Trophoblast cell (in vitro differentiated cells and primary cell): Measurements from ENCODE around the gene TCF12.

Source experiments
- DNase-seq, 2 donors: peaks; one replicate each; pipeline ENCODE4 v3.0.0-alpha.2; 2016
- H2AFZ ChIP-seq: 2 replicates; pipeline ENCODE4 v1.6.1; 2013; ENCODE audit warnings: low read length, moderate library complexity, mild to moderate bottlenecking; ENCODE audit not compliant: insufficient read depth, poor library complexity
- H2AK5ac ChIP-seq: 2 replicates; pipeline ENCODE4 v1.6.1; 2013; ENCODE audit warnings: mild to moderate bottlenecking, low read length
- H2BK120ac ChIP-seq: 2 replicates; pipeline ENCODE4 v1.6.1; 2013; ENCODE audit warnings: low read length, mild to moderate bottlenecking, moderate library complexity; ENCODE audit not compliant: insufficient read depth, poor library complexity
- H2BK12ac ChIP-seq: 2 replicates; pipeline ENCODE4 v1.6.1; 2013; ENCODE audit warnings: mild to moderate bottlenecking, low read length, moderate library complexity
- H2BK5ac ChIP-seq: 2 replicates; pipeline ENCODE4 v1.6.1; 2013; ENCODE audit warnings: low read length, low read depth, moderate library complexity, mild to moderate bottlenecking; ENCODE audit not compliant: poor library complexity
- H3K14ac ChIP-seq: 2 replicates; pipeline ENCODE4 v1.6.1; 2013; ENCODE audit warnings: mild to moderate bottlenecking, low read length
- H3K18ac ChIP-seq: 2 replicates; pipeline ENCODE4 v1.6.1; 2013; ENCODE audit warnings: mild to moderate bottlenecking, low read length
- H3K23ac ChIP-seq: 2 replicates; pipeline ENCODE4 v1.6.1; 2013; ENCODE audit warnings: low read length
- H3K27ac ChIP-seq: 2 replicates; pipeline ENCODE4 v1.5.1; 2013; ENCODE audit warnings: low read depth, mild to moderate bottlenecking, inconsistent platforms, low read length, moderate library complexity
- H3K27me3 ChIP-seq: 2 replicates; pipeline ENCODE4 v1.6.1; 2013; ENCODE audit warnings: inconsistent platforms, mild to moderate bottlenecking, low read length, moderate library complexity; ENCODE audit not compliant: insufficient read depth
- H3K36me3 ChIP-seq, 2 experiments: 1 replicate in 1 of 2; 2 replicates in 1 of 2; pipeline ENCODE4 v1.6.1; 2013; ENCODE audit warnings: low read length in 2 of 2, mild to moderate bottlenecking in 2 of 2, moderate library complexity in 1 of 2; ENCODE audit not compliant: insufficient read depth in 2 of 2, control insufficient read depth in 1 of 2
- H3K4ac ChIP-seq: 2 replicates; pipeline ENCODE4 v1.6.1; 2013; ENCODE audit warnings: low read depth, mild to moderate bottlenecking, low read length, moderate library complexity
- H3K4me1 ChIP-seq, 2 experiments: 1 replicate in 1 of 2; 2 replicates in 1 of 2; pipeline ENCODE4 v1.6.1; 2013; ENCODE audit warnings: low read length in 2 of 2, mild to moderate bottlenecking in 2 of 2, moderate library complexity in 1 of 2; ENCODE audit not compliant: insufficient read depth in 2 of 2, control insufficient read depth in 1 of 2
- H3K4me2 ChIP-seq: 2 replicates; pipeline ENCODE4 v1.6.1; 2013; ENCODE audit warnings: inconsistent platforms, mild to moderate bottlenecking, low read length, moderate library complexity
- H3K4me3 ChIP-seq: 2 replicates; pipeline ENCODE4 v1.5.1; 2013; ENCODE audit warnings: mild to moderate bottlenecking, low read depth, low read length, inconsistent platforms
- H3K79me1 ChIP-seq: one replicate; pipeline ENCODE4 v1.6.1; 2013; ENCODE audit warnings: low read length
- H3K79me2 ChIP-seq: 2 replicates; pipeline ENCODE4 v1.6.1; 2013; ENCODE audit warnings: low read length, mild to moderate bottlenecking; ENCODE audit not compliant: control insufficient read depth, insufficient read depth, poor library complexity
- H3K9ac ChIP-seq: 2 replicates; pipeline ENCODE4 v1.6.1; 2013; ENCODE audit warnings: mild to moderate bottlenecking, low read length
- H3K9me3 ChIP-seq: 2 replicates; pipeline ENCODE4 v1.6.1; 2013; ENCODE audit warnings: low read depth, mild to moderate bottlenecking, control low read depth, inconsistent platforms, low read length; ENCODE audit not compliant: insufficient read depth
- H4K12ac ChIP-seq: 2 replicates; pipeline ENCODE4 v1.6.1; 2013; ENCODE audit warnings: low read depth, mild to moderate bottlenecking, low read length, moderate library complexity
- H4K8ac ChIP-seq: 2 replicates; pipeline ENCODE4 v1.6.1; 2013; ENCODE audit warnings: low read depth, mild to moderate bottlenecking, low read length, moderate library complexity
- H4K91ac ChIP-seq: one replicate; pipeline ENCODE4 v1.6.1; 2013; ENCODE audit warnings: low read depth, mild to moderate bottlenecking, low read length, moderate library complexity
- WGBS: extraction: QIAGEN DNeasy Blood & Tissue Kit; methylation state at CpG from one replicate; pipeline ENCODE4 v1.1.7; 2013; ENCODE audit warnings: missing lambda C conversion rate; ENCODE audit not compliant: insufficient read length, insufficient coverage; ENCODE audit errors: extremely low coverage; 5-methylcytosine and 5-hydroxymethylcytosine counted together

TCF12 gene

DNA sequence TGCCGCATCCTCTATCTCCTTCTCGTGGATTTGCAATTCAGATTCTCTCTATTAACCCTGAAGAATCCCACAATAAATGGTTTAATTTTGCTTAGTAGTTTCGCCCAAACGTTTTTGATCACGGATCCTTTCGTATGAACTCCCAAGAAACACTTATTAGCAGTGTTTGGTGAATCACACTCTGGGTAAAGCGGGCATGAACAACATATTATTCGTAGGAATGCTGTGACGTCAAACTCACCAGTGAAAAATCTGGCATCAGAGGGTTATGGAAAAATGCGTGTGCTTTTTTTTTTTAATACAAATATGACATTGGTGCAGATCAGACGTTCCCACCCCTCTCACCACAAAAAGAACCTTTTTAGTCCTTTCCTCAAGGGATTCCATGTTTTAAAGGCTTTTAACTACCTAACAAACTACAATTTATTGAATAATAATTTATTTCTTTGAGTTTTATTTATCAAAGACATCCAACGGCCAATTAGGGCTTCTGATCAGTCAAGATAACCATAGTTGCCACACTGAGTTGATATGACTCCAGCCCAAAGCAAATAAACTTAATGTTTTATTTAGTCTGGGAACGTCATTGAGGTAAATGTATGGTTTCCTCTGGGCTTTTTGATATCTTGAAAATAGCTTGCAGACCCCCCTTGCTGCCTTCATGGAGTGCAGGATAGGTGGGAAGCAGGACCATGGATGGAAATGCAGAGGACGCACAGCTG lies 412.3 kb downstream of the TCF12 start:
- Histone ChIP-seq H3K23ac (no peak overlapping the region), H4K91ac (no peak overlapping the region), H3K27me3 (no peaks in the 10 kb centered on the region), H3K9ac (no peak overlapping the region), H4K8ac (no peak overlapping the region), H3K4me1 (peaks cover 19 to 20% of the 10 kb centered on the region in 2 experiments), H3K9me3 (peaks cover 4% of the 10 kb centered on the region), H2BK12ac (no peak overlapping the region), H2AK5ac (no peak overlapping the region), H3K79me2 (no peaks in the 10 kb centered on the region), H3K27ac (no peak overlapping the region), H3K4me2 (no peak overlapping the region), H3K4ac (no peak overlapping the region), H3K36me3 (no peaks in the 10 kb centered on the region), H2AFZ (no peak overlapping the region), H3K18ac (no peak overlapping the region), H2BK5ac (no peak overlapping the region), H4K12ac (no peak overlapping the region), H3K14ac (no peak overlapping the region), H2BK120ac (no peak overlapping the region), H3K79me1 (peaks cover 2% of the 10 kb centered on the region), H3K4me3 (no peak overlapping the region)
- no CpG with 5 or more reads among the region's 14 CpGs for WGBS
- peak in 1 of 2 donors; percentile 43 for DNase-seq

DNA sequence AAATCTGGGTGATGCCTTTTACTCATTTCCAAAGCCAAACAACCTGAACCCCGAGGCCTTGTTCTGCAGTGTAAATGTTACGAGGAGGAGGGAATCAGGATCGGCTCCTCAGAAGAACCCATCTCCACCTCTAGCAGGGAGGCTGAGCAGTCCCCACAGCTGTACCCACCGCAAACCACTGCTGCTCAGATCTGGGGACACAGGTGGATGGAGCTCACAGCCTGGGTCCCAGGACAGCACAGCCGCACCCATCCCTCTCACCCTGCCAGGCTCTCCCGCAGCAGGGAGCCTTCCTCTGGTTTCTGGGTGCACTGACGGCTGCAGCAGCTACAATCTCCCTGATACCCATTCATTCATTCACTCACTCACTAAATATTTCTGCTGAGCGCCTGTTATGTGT lies 413.9 kb downstream of the TCF12 start:
- WGBS: no CpG with 5 or more reads among the region's 8 CpGs
- Histone ChIP-seq H2AFZ (no peak overlapping the region), H3K4me2 (no peak overlapping the region), H3K36me3 (no peaks in the 10 kb centered on the region), H3K27ac (no peak overlapping the region), H4K8ac (no peak overlapping the region), H3K23ac (no peak overlapping the region), H3K14ac (no peak overlapping the region), H3K4me3 (no peak overlapping the region), H2AK5ac (no peak overlapping the region), H3K27me3 (no peaks in the 10 kb centered on the region), H3K4me1 (peaks cover 20 to 22% of the 10 kb centered on the region in 2 experiments), H4K12ac (no peak overlapping the region), H2BK120ac (no peak overlapping the region), H2BK5ac (no peak overlapping the region), H2BK12ac (no peak overlapping the region), H3K79me2 (no peaks in the 10 kb centered on the region), H3K4ac (no peak overlapping the region), H3K79me1 (peaks cover 2% of the 10 kb centered on the region), H4K91ac (no peak overlapping the region), H3K9me3 (peaks cover 2% of the 10 kb centered on the region), H3K9ac (no peak overlapping the region), H3K18ac (no peak overlapping the region)
- DNase-seq: no peak

DNA sequence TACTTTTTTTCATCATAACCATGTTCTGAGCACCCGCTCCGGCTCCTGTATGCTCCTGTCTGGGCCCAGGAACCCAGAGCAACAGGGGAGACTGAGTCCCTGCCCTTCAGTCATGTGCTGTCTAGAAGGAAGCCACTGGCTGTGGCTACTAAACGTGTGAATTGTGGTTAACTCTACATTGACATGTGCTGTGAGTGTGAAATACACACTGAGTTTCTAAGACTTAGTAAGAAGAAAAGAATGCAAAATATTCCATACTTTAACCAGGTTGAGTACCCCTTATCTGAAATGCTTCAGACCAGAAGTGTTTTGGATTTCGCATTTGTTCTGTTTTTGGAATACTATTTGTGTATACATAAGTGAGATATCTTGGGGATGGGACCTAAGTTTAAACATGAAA lies 415.0 kb downstream of the TCF12 start:
- Histone ChIP-seq H2BK5ac (no peak overlapping the region), H3K4me2 (no peak overlapping the region), H3K4me1 (peaks cover 15 to 22% of the 10 kb centered on the region in 2 experiments), H4K91ac (no peak overlapping the region), H2AK5ac (no peak overlapping the region), H4K8ac (no peak overlapping the region), H3K14ac (no peak overlapping the region), H3K23ac (no peak overlapping the region), H4K12ac (no peak overlapping the region), H3K4me3 (no peak overlapping the region), H2AFZ (no peak overlapping the region), H2BK120ac (no peak overlapping the region), H3K27me3 (no peaks in the 10 kb centered on the region), H3K9ac (no peak overlapping the region), H3K18ac (no peak overlapping the region), H3K9me3 (peaks cover 2% of the 10 kb centered on the region), H3K36me3 (no peaks in the 10 kb centered on the region), H2BK12ac (no peak overlapping the region), H3K27ac (no peak overlapping the region), H3K4ac (no peak overlapping the region), H3K79me1 (peaks cover 2% of the 10 kb centered on the region), H3K79me2 (no peaks in the 10 kb centered on the region)
- WGBS: no CpG with 5 or more reads among the region's 4 CpGs
- peak in 1 of 2 donors; percentile 50 for DNase-seq

DNA sequence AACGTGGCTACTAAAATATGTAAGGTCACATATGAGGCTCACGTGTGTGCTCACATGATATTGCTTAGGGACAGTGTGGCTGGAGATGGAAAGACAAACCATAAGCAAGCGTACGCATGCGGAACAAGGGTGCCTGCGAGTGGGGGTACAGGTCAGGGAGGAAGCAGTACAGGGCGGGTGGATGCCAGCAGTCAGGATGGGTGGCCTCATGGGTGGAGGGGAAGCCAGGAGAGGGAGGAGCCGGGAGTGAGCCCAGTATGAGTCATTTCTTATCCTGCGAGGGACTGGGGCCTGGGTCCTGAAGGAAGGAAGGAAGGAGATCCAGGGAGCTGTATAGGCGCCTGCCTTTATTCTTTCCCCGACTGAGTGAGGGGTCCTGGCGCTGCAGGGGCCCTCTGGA lies 415.8 kb downstream of the TCF12 start:
- Histone ChIP-seq H3K36me3 (no peaks in the 10 kb centered on the region), H3K27ac (no peak overlapping the region), H2AFZ (no peak overlapping the region), H3K4me1 (peaks cover 15 to 22% of the 10 kb centered on the region in 2 experiments), H3K4me2 (no peak overlapping the region), H3K23ac (no peak overlapping the region), H3K4me3 (no peak overlapping the region), H4K12ac (no peak overlapping the region), H3K18ac (peak overlapping the region; percentile 56), H2BK120ac (no peak overlapping the region), H3K9ac (no peak overlapping the region), H3K9me3 (peaks cover 2% of the 10 kb centered on the region), H4K8ac (no peak overlapping the region), H2BK5ac (no peak overlapping the region), H4K91ac (no peak overlapping the region), H2AK5ac (no peak overlapping the region), H3K4ac (no peak overlapping the region), H3K79me1 (peaks cover 2% of the 10 kb centered on the region), H3K14ac (no peak overlapping the region), H3K79me2 (no peaks in the 10 kb centered on the region), H3K27me3 (no peaks in the 10 kb centered on the region), H2BK12ac (peak overlapping the region; percentile 75)
- WGBS: no CpG with 5 or more reads among the region's 12 CpGs
- DNase-seq: no peak
